ENCODE data around the gene RAD51. TPM values are rescaled to one million over a fixed set of nuclear protein-coding genes. Genes with fewer than 3 reads are reported as not detected.
"Not testable (repeated sequence)": the region's sequence is repeated elsewhere in the genome, so short reads cannot be mapped to it uniquely, and the experiment has no call there.

The RAD51 gene
- total RNA-seq, 6 donors from 2014 or later, result 1.0 to 3.4 (median 2.1) TPM; not detected in 1

GRCh38 chr15:40680151-40680550, 14.8 kb upstream of the RAD51 start:
- Histone ChIP-seq H3K9me3 (no peaks in the 10 kb centered on the region), H3K36me3 (no peaks in the 10 kb centered on the region), H3K4me3 (no peak overlapping the region), H3K27ac (no peak overlapping the region), H3K4me1 (no peaks in the 10 kb centered on the region), H3K27me3 (no peaks in the 10 kb centered on the region)
- no peak for ATAC-seq (ENCODE audit: low FRiP score in 2 of 2)
- WGBS, 2 donors, result 94 to 100% methylated on average over 1 of the region's 1 CpG
- DNase-seq, result no peak
- TF ChIP-seq POLR2A (IDR thresholded peaks at IDR 0.05), result no peak
- no peak for TF ChIP-seq CTCF (IDR thresholded peaks at IDR 0.05)

DNA sequence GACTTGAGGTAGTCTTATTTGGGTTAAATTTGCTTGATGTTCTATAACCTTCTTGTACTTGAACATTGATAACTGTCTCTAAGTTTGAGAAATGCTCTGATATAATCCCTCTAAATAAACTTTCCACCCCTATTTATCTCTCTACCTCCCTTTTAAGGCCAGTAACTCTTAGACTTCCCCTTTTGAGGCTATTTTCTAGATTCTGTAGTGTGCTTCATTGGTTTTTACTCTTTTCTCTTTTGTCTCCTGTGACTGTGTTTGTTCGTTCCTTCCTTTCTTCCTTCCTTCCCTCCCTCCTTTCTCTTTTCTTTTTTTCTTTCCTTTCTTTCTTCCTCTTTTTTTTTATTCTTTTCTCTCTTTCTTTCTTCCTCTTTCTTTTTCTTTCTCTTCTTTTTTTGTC, 14.0 kb upstream of the RAD51 start:
- H3K27ac ChIP-seq; ATAC-seq (ENCODE audit: low FRiP score in 2 of 2); H3K4me1 ChIP-seq; H3K9me3 ChIP-seq; H3K36me3 ChIP-seq; H3K4me3 ChIP-seq; H3K27me3 ChIP-seq; DNase-seq: not testable (repeated sequence)
- 9 to 50% methylated on average over 1 of the region's 1 CpG for WGBS, 2 donors

GRCh38 chr15:40684381-40684780, 10.6 kb upstream of the RAD51 start:
- H3K4me3 ChIP-seq, result no peak overlapping the region
- DNase-seq (no peak), ATAC-seq (ENCODE audit: low FRiP score in 2 of 2) (no peak)
- H3K4me1 ChIP-seq, result no peaks in the 10 kb centered on the region
- TF ChIP-seq CTCF (IDR thresholded peaks at IDR 0.05) (no peak), EP300 (IDR thresholded peaks at IDR 0.05) (no peak), POLR2AphosphoS5 (IDR thresholded peaks at IDR 0.05) (no peak), POLR2A (IDR thresholded peaks at IDR 0.05) (no peak)
- H3K9me3 ChIP-seq, result no peaks in the 10 kb centered on the region
- no peak overlapping the region for H3K27ac ChIP-seq
- H3K36me3 ChIP-seq, result no peaks in the 10 kb centered on the region
- H3K27me3 ChIP-seq, result no peaks in the 10 kb centered on the region

DNA sequence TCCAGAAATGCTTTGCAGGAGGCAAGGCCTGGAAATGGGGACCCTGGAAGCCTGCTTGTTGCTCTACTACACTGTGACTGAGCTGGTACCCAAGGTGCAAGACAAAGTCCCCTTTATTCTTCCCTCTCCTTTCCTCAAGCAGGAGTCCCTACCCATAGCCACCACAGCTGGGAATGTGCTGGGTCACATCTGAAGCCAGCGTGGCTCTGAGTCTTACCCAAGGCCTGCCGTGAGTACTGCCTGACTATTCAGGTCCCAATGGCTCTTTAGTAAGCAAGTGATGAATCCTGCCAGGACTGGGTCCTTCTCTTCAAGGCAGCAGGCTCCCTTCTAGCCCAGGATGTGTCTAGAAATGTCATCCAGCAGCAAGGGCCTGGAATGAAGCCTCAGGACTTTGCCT, 9.6 kb upstream of the RAD51 start:
- ATAC-seq (ENCODE audit: low FRiP score in 2 of 2), result no peak

GRCh38 chr15:40688932-40689799, 5.8 kb upstream of the RAD51 start:
- no peak for TF ChIP-seq EP300 (IDR thresholded peaks at IDR 0.05)
- TF ChIP-seq POLR2A (IDR thresholded peaks at IDR 0.05), result no peak
- no peak for TF ChIP-seq POLR2AphosphoS5 (IDR thresholded peaks at IDR 0.05)
- TF ChIP-seq CTCF (IDR thresholded peaks at IDR 0.05), result no peak
- no peak for ATAC-seq (ENCODE audit: low FRiP score in 2 of 2)
- Histone ChIP-seq H3K4me3 (no peak overlapping the region), H3K9me3 (no peaks in the 10 kb centered on the region), H3K36me3 (peaks cover 0 to 6% (median 0%) of the 10 kb centered on the region in 4 donors), H3K27ac (no peak overlapping the region), H3K27me3 (no peaks in the 10 kb centered on the region), H3K4me1 (peaks cover 7 to 11% (median 9%) of the 10 kb centered on the region in 4 donors)
- WGBS, 2 donors, result 87 to 91% methylated on average over 9 of the region's 9 CpGs
- no peak for DNase-seq

More for the DNA sequence above, 9.6 kb upstream of the RAD51 start:
- no peak for TF ChIP-seq POLR2AphosphoS5 (IDR thresholded peaks at IDR 0.05)
- no peak for TF ChIP-seq EP300 (IDR thresholded peaks at IDR 0.05)
- no peak for TF ChIP-seq POLR2A (IDR thresholded peaks at IDR 0.05)
- TF ChIP-seq CTCF (IDR thresholded peaks at IDR 0.05), result no peak
- no peaks in the 10 kb centered on the region for H3K36me3 ChIP-seq
- H3K27me3 ChIP-seq, result no peaks in the 10 kb centered on the region
- no peak for DNase-seq
- 83 to 100% methylated on average over 2 of the region's 2 CpGs for WGBS, 2 donors
- no peak overlapping the region for H3K27ac ChIP-seq
- no peak overlapping the region for H3K4me3 ChIP-seq
- no peaks in the 10 kb centered on the region for H3K9me3 ChIP-seq
- H3K4me1 ChIP-seq, result no peaks in the 10 kb centered on the region

Measured in upper lobe of left lung (tissue), 6 donors.